HG03460 (cell line): ENCODE measurements around the gene MCAM.

Experiments
- ATAC-seq: cut with Tn5 transposase; IDR thresholded peaks from one replicate; pipeline ENCODE4 v1.9.1; 2021; ENCODE audit not compliant: unreplicated experiment

The MCAM gene, protein sequence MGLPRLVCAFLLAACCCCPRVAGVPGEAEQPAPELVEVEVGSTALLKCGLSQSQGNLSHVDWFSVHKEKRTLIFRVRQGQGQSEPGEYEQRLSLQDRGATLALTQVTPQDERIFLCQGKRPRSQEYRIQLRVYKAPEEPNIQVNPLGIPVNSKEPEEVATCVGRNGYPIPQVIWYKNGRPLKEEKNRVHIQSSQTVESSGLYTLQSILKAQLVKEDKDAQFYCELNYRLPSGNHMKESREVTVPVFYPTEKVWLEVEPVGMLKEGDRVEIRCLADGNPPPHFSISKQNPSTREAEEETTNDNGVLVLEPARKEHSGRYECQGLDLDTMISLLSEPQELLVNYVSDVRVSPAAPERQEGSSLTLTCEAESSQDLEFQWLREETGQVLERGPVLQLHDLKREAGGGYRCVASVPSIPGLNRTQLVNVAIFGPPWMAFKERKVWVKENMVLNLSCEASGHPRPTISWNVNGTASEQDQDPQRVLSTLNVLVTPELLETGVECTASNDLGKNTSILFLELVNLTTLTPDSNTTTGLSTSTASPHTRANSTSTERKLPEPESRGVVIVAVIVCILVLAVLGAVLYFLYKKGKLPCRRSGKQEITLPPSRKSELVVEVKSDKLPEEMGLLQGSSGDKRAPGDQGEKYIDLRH

DNA sequence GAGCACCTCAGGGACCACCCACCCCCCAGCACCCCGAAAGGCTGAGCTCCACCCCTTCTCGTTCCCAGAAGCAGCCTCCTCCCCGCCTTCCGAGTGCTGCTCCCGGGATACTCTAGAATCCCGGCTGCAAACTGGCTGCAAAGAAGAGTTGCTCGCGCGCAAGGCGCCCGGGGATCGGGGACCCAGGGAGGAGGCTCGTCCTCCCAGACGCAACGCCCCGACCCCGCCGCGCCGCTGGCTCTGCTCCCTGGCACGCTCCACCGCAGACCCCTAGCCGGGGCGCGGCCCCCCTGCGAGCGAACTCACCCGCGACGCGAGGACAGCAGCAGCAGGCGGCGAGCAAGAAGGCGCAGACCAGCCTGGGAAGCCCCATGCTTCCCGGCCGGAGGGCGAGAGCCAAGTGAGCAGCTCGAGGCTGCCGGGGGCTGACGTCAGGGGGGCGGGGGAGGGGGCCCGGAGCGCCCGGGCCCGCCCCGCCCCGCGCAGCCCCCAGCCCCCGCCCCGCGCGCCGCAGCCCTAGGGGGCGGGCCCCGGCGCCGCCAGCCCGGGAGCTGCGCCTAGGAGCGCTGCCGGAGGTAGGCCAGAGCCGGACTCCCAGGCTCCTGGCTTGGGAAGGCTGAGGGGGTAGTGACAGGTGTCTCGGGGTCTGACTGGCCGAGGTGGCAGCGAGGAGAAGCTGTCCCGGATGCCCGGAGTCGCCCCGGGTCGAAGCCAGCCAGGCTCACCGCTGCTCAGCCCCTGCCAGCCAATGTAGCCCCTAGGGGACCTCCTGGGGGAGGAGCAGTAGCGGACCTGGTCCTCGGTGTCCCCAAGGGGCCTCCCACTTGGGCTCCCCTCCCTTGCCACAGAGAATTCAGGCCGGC lies at the start of gene MCAM:
Gene MCAM, minus strand, starts transcription at position 402 of the 863 bp plus-strand sequence. Its CDS starts 29 bp downstream, at position 373.
- no peak for ATAC-seq

DNA sequence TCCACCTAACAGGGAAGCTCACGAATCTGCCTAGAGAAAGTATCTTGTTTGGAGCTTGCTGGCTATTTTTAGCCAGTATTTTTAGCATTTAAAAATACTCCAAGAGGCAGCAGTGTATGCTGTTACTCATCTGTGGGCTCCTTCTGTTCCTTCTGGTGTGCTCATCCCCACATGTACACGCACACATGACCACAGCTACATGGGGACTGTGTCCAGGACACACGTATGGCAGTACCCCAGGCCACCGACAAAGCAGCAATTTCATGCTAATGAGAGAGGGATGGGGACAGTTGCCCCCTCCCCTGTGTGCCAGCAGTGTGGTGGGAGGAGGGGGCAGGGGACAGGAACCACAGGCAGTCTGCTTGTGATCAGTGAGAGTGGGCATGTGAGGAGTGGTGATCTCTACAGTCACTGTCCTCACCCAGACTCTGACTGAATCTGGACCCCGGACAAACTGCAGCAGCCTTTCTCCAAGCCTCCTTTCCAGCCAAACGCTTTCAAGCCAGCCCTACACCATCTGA lies 48.2 kb upstream of the MCAM start:
- ATAC-seq: no peak

DNA sequence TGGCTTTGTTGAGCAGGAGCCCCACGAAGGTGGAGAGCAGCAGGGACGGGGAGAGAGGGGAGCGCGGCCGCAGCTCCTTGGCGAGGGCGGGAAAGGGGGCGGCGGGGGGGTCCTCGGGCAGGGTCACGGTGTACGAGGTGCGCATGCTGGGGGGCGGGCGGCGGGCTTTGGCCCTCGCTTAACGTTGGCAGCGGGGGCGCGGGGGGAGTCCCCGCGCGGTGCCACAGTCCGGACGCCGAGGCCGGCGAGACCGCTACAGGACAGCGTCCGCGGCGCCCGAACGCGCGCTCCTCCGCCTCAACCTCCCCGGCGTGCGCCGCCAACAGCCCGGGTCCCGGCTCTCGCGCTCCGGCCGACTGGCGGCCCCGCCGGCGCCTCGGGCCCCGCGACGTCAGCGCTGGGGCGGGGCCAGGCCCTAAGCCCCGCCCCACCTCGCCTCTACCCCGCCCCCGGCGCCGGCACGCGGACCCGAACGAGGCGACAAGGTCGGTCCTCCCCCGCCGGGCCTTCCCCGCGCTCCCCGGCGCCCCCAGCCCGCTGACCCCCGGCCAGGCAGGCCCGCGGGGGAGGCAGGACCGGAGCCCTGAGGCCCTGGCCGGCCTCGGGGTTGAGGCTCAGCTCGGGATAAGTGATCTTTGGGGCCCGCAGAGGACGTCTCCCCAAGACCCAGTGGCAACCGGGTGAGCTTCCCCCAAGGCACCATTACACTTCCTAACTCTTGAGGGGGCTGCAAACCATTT lies 47.1 kb upstream of the MCAM start:
- no peak for ATAC-seq

DNA sequence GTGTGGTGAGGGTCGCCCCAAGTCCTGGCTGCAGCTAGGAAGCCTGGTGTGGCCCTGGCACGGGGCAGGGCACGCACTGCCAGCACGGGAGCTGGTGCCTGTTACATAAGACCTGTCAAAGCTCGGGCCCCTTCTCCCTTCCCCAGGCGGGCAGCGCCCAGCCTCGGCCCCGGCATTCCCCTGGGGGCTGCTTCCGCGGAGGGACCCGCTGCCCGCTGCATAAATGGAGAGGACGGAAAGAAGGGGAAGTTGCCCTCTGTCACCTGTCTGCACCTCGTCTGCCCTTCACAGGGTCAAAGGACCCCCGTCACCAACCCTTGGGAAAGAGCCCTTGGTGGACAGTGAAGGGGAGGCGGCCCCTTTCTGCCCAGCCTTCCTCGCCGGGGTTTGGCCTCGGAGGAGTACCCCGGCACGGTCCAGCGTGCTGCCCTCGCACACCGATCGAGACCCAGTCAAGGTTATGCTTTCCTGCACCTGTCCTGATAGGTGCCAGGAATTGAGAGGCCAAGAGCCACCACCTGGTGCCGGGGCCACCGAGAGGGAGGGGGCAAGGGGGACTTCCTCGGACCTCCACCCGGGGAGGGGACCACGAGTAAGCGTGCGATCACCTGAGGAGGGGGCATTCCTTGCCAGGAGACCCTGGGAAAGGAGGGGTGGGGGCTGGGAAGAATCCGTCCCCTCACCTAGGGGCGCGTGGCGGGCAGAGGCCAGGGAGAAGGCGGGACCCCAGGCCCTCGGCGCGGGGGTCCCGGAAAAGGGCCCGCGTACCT lies 46.3 kb upstream of the MCAM start:
- no peak for ATAC-seq

DNA sequence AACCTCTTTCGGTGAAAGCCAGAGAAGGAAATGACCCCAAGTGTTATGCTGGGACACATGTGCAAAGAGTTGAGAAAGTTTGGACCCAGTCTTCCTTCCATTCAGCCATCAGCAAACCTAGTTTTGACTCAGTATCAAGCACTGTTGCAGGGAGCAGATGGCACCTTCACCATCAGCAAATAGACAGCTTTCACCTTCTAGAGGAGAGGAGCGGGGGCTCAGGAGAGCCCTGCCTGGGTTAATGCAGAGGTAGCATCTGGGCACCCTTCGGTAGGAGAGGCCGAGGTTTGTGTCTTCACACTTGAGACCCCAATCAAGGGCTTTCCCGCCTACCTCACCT lies 45.8 kb upstream of the MCAM start:
- ATAC-seq: no peak

DNA sequence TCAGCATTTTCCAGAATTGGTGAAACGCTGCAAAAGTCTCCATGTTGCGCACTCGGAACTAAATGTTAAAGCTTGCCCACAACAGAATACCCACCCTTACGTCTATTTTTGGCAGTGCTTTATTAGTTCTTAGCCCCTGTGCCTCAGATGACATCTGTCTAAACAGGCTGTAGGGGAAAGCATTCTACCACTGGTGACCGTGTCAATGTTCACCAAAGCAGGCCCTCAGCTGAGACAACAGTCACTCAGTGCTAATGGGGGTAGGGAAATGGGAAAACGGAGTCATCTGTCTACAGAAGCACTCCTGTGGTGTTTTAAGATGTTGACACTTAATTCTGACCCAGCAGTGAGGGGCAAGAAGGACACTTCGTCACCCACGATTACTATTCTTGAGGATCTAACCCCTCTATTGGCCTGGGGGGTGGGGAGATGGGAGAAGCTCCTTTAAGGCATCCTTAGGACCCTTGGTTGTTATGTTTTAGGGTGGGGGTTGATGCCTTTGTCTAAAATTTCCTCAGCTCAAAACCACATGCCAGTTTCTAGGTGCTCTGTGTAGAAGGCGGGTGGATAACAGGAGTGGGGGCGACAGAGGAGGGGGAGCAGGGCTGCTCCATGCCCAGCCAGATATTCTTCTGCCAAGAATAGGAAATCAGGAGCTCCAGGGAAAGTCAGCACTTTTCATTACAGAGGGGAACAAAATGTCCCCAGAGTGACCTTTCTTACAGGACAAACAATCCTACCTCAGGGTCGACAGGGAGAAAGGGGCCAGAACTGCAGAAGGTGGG lies 45.2 kb upstream of the MCAM start:
- no peak for ATAC-seq

DNA sequence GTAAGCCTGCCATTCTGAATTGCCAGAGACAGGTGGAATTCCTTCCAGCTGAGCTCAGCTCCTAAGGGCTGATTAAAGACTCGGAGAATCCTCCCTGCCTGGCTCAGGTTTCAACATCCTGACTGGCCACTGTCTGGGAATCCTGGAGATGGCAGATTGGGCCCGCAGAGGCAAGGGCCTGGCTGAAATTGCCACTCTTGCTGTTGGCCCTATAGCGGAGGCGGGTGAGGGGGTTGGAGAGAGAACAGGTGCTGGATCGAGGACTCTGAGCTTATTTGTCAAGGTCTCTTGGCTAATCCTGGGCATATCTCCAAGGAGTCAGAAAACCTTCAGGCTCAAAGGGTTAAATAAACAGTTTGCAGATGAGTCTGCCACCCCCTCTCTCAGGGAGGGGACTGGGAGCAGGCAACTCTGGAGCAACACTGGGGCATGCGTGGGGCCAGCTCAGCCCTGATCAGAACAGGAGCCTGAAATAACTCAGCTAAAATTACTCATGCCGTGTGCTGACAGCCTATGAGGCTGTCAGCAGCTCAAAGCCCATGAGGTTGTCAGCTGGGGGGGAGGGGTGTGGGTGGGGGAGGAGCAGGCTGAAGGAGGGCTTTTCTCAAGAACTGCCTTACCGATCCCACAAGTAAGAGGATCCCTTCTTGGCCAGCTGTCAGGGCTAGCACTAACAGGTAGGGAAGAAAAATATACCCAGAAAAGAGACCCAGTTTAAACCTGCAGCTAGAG lies 44.3 kb upstream of the MCAM start:
- ATAC-seq: no peak

DNA sequence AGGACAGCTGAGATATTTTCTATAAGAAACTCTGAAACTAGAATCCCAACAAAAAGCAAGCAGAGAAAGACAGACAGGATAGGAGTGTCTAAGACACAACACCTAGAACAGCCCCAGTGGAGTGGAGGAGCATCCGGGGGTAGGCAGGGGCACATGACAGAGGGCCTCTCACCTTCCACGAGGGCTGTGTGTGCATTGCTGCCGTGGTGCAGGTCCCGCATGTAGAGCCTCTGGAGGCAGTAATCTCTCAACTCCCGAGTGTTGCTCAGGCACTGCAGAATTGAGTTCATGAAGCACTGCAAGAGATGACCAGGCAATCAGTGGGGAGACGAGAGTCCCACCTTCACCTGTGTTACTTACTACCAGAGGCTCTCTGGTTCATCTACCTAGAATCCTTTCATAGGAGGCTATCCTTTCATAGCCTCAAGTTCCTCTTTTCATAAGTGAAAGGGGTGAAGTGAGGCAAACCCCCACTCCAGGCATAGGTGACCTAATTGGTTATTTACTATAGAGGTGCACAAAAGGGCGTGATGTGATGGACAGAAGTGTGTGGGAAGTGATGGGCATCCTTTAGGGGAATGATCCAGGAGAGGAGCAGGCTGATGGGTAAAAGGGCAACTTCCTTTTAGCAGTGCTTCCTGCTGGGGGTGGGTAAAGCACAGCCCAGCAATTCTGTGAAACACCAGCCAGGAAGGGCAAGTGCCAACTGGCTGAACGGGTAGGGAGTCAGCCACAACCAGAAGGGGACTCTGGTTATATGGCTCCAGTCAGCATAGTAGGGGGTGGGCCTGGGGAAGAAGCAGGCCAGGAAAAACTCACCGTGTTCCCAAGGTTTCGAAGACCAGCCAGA lies 42.7 kb upstream of the MCAM start:
- no peak for ATAC-seq

DNA sequence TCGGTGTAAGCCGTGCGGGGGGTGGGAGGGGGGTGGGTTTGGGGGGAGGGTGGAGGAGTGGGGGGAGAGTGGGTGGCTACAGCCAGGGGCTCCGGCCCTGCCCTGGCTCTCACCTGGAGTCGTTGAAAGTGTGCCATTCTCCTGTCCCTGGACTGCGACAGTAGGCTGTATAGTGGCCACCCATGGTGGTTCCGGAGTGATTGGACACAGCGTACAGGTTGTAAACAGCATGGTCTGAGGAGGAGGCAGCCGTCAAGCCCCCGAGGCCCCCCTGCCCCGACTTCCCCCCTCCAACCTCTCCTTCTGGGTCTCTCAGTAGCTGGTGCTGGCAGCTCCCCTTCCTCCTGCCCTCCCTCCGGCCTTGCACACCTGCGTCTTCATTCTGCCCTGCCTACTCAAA lies 40.1 kb upstream of the MCAM start:
- no peak for ATAC-seq

DNA sequence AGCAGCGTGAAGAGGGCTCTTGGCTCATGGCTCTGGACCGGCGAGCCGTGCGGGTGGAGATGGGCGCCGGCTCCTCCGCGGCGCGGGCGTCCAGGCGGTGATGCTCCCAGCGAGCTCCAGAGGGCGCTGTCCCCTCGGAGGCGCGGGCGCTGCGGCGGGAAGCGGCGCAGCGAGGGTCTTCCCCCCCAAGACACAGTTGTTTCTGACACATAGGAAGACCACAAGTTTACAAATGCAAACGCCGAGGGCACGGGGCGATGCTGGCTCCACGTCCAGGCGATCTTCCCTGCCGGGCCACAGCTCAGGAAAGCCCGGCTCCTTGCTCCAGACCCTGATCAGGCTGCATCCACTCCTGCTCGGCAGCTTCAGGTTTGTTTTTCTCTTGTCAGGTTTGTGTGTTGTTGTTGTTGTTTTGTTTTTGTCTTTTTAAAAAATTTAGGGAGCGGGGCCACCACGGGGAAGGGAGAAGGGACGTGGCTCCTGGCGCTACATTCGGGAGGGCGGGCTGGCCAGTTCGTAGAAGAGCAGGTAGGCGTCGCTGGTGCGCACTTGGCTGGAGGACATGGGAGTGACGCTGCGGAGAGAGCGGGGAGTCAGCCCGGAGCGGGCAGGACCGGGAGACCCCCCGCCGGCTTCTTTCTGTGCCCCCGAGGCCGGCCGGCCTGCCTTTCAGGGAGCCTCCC lies 39.6 kb upstream of the MCAM start:
- ATAC-seq: peak; percentile 68

DNA sequence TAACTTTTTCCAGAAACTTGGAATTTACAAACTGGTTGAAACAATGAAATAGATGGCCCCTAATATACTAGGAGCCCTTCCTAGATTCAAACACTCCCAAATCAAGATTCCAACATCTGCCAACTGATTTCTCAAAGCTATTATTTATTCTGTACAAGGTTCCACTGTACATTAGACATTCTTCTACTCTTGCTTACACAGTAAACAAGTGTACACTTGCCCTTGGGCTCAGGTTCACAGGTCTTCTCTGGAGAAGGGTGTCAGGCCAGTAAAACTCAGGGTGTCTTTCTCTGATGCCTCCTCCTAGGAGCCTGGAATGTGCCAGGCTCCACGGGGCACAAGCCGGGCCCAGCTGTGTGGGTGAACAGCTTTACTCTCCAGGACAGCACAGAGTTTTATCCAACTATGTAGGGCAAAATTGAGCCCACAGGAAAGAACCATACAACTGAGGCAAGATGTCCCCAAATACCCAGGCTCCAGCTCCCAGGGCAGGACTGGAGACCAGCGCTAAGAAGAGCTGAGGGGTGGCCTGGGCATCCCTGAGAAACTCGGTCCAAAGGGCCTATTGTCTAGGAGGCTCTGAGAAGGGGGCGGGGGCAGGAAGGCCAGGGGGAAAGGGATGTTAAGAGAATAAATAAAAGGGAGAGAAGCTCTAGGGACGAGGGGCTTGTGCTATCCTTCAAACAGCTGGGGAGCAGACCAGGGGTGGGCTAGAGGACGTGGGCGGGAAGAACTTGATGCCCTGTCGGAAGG lies 38.3 kb upstream of the MCAM start:
- ATAC-seq: no peak

DNA sequence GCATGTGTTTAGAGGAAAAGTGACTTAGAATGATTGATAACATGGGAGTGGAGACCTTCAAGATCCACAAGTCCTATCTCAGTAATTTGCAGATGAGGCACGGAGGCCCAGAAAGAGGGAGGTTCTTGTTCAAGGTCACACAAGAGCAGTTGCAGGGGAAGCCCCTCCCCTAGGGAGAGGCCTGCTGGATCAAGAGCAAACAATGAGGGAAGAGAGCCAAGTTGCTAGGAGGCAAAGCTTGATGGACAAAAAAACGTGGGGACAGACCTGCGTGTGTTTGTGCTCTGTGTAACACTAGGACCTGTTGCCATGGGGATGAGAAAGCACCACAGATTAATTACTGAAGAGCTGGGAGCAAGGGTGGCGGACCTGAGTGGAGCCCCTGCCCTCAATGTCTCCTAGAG lies 35.9 kb upstream of the MCAM start:
- ATAC-seq: no peak

DNA sequence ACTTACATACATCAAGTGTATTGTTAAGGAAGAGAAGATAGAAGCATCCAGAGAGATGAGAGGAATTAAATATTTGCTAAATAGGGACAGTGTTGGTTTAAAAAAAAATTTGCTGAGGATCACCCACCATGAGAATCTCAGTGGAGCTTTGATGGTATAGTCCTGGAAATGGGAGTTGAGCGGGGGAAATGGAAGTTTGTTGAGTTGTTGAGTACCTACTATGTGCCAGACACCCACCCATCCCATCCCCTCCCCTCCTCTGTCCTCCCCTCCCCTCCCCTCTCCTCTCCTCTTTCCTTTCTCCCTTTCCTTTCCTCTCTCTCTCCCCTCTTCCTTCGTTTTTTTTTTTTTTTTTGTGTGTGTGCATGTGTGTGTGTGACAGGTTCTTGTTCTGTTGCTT lies 34.3 kb upstream of the MCAM start:
- no peak for ATAC-seq

DNA sequence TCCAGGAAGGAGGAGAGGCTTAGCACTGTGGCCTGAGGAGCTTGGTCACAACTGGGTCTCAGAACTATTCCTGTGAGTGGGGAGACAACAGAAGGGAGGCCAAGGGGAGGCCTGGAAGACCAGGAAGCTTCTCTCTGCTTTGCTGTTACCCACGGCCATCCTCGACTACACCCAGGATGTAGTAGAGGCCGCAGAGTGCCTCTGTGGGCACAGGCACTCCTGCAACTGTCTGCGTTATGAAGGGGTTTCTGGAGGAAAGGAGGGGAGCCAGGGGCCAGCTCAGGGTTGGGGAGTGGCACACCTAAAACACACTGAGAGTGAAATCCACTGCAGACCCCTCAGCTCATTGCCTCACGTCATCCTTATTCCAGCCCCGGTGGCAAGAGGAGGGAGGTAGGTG lies 33.4 kb upstream of the MCAM start:
- no peak for ATAC-seq

DNA sequence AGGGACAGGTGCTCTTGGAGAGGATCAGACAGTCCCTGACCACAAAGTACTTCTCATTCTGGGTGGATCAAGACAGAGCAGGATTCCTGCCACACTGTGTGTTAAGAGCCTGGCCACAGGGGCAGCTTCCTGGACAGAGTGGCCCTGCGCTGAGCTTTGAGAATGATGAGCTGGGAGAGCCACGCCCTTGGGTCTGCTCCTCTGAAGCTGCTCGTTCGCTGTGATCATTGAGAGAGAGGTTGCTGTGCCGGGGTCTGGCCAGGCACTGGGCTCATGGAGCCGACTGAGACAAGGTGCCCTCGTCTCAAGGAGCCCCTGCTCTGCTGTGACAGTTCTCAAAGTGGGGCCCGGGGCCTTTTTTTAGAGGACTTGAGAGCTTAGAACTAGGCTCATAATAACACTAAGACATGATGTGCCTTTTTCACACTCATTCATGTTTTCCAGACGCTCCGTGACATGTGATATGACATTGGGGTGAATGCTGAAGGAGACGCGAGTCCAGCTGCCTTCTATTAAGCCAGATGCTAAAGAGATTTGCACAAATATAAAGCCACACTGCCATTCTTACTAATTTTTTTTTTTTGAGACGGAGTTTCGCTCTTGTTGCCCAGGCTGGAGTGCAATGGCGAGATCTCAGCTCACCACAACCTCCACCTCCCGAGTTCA lies 31.1 kb upstream of the MCAM start:
- no peak for ATAC-seq

DNA sequence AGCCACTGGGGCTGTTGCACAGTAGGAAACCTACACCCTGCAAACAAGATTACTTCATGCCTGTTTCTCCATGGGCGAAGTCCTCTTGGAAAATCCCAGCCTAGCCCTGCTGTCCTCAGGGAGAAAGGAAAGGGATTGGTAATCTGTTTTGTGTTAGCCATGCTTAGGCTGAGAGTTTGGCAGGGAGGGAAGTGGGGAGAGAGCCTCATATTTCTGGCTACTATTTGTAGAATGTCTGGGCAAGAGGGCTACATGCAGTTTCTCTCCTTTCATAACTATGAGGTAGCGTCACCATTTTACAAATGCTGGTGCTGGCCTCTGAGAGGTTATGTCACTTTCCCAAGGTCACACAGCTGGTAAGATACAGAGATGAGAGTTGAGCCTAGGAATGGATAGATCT lies 30.3 kb upstream of the MCAM start:
- no peak for ATAC-seq
